ENCODE measurements around the gene TMEM17.
"Not testable (repeated sequence)": the region's sequence is repeated elsewhere in the genome, so short reads cannot be mapped to it uniquely, and the experiment has no call there.

The TMEM17 gene

DNA sequence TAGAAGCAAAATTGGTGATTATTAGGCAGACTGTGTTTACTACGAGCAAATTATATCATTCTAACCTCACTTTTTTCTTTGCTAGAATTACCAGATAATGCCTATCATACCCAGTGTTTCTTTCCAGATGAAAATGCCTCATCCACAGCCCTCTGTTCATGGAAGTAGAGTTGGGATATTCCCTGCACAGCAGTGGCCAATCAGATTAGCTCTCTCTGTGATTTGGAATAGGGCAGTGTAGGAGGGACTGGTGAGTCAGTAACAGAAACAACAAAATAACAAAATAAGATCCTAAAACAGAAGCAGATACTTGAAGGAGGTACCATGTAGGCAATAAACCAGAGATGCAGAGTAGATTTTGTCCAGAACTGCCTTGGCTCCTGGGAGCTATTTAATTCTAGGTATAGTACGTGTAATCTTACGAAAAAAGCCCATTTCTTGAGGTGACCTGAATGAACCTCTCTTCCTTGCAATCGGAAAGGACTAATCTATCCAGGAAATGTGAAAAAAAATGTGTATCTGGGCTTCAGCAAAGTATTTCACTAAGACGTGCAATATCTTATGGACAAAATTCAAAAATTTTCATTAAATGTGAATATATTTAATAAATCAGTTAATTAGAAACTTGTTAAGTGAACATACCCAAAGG lies 18.4 kb upstream of the TMEM17 start:
- Mint-ChIP-seq H3K4me1 (peaks cover 11% of the 10 kb centered on the region), H3K27ac (no peak overlapping the region), H3K4me3 (no peak overlapping the region), H3K9me3 (peaks cover 30% of the 10 kb centered on the region), H3K36me3 (ENCODE audit: low read depth) (no peaks in the 10 kb centered on the region), H3K27me3 (ENCODE audit: low read depth, poor library complexity) (no peaks in the 10 kb centered on the region)
- no peak for DNase-seq
- TF ChIP-seq, protein P1, sequence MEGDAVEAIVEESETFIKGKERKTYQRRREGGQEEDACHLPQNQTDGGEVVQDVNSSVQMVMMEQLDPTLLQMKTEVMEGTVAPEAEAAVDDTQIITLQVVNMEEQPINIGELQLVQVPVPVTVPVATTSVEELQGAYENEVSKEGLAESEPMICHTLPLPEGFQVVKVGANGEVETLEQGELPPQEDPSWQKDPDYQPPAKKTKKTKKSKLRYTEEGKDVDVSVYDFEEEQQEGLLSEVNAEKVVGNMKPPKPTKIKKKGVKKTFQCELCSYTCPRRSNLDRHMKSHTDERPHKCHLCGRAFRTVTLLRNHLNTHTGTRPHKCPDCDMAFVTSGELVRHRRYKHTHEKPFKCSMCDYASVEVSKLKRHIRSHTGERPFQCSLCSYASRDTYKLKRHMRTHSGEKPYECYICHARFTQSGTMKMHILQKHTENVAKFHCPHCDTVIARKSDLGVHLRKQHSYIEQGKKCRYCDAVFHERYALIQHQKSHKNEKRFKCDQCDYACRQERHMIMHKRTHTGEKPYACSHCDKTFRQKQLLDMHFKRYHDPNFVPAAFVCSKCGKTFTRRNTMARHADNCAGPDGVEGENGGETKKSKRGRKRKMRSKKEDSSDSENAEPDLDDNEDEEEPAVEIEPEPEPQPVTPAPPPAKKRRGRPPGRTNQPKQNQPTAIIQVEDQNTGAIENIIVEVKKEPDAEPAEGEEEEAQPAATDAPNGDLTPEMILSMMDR (IDR thresholded peaks at IDR 0.05) = no peak

DNA sequence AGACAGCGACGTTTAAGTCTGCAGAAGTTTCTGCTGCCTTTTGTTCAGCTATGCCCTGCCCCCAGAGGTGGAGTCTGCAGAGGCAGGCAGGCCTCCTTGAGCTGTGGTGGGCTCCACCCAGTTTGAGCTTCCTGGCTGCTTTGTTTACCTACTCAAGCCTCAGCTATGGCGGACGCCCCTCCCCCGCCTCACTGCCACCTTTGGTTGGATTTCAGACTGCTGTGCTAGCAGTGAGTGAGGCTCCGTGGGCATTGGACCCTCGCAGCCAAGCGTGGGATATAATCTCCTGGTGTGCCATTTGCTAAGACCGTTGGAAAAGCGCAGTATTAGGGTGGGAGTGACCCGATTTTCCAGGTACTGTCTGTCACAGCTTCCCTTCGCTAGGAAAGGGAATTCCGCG lies 15.1 kb upstream of the TMEM17 start:
- H3K27me3 Mint-ChIP-seq (ENCODE audit: low read depth, poor library complexity); H3K4me1 Mint-ChIP-seq; H3K4me3 Mint-ChIP-seq; H3K27ac Mint-ChIP-seq; DNase-seq; H3K36me3 Mint-ChIP-seq (ENCODE audit: low read depth): not testable (repeated sequence)
- H3K9me3 Mint-ChIP-seq = peaks cover 57% of the 10 kb centered on the region

DNA sequence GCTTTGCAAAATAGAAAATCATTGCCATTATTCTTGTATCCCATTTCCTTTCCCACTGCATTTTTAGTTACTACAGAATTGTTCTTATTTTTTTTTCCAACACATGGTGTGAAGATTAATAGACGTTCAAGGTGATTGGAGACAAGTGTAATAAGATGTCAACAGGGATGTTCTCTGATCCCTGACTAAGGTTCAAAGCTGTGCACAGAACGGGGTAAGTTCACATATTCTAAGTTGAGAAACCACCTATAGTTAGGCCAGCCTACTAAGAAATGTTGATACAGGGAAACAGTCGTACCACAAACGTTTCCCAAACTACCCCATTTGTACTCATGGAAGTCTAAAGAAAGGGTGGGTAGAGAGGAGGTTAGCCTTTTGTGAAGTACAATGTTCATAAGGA lies 6.4 kb upstream of the TMEM17 start:
- no peak overlapping the region for H3K4me3 Mint-ChIP-seq
- no peaks in the 10 kb centered on the region for H3K4me1 Mint-ChIP-seq
- TF ChIP-seq, protein P1 (IDR thresholded peaks at IDR 0.05) = no peak
- DNase-seq = no peak
- H3K9me3 Mint-ChIP-seq = peaks cover 14% of the 10 kb centered on the region
- H3K27ac Mint-ChIP-seq = no peak overlapping the region
- peaks cover 13% of the 10 kb centered on the region for H3K27me3 Mint-ChIP-seq (ENCODE audit: low read depth, poor library complexity)
- no peaks in the 10 kb centered on the region for H3K36me3 Mint-ChIP-seq (ENCODE audit: low read depth)

DNA sequence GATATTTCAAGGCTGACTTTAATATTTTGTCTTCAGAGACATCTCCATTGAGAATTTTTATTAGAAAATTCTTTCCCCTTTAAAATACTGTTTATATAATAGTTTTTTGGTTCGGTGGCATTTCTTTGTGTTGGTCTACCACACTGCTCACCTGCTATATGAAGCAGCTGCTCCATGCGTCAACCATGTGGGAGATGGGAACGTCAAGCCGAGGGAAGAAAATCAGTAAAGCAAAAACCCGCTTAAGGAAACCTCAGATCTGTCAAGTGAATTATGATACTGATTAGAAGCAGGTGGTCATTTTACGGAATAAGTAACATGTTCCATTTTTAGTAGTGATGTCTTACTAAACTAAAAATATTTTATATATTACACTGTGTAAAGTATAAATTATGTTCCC lies 5.6 kb upstream of the TMEM17 start:
- TF ChIP-seq, protein P1 (IDR thresholded peaks at IDR 0.05) = no peak
- Mint-ChIP-seq H3K36me3 (ENCODE audit: low read depth) (no peaks in the 10 kb centered on the region), H3K9me3 (peaks cover 7% of the 10 kb centered on the region), H3K4me3 (no peak overlapping the region), H3K27ac (no peak overlapping the region), H3K4me1 (peaks cover 6% of the 10 kb centered on the region), H3K27me3 (ENCODE audit: low read depth, poor library complexity) (peaks cover 13% of the 10 kb centered on the region)
- no peak for DNase-seq

DNA sequence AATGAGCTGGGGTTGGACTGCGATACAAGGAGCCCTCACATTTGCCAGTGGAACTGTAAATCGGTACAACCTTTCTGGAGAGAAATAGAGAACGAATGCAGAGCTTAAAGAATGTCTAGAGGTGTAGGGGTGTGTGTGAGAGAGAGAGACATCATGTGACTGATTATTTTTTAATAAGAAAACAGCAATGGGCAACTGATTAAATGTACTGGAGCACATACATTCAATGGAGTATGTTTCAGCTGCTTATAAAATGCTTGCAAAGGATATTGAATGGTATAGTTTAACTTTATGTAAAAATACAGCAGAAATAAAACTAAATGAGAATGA lies 391 bp upstream of the TMEM17 start:
- no peaks in the 10 kb centered on the region for H3K27me3 Mint-ChIP-seq (ENCODE audit: low read depth, poor library complexity)
- H3K4me1 Mint-ChIP-seq = peaks cover 17% of the 10 kb centered on the region
- no peaks in the 10 kb centered on the region for H3K36me3 Mint-ChIP-seq (ENCODE audit: low read depth)
- TF ChIP-seq, protein P1 (IDR thresholded peaks at IDR 0.05) = no peak
- peaks cover 4% of the 10 kb centered on the region for H3K9me3 Mint-ChIP-seq
- H3K4me3 Mint-ChIP-seq = peak overlapping the region; percentile 94
- H3K27ac Mint-ChIP-seq = peak overlapping the region; percentile 98
- no peak for DNase-seq

DNA sequence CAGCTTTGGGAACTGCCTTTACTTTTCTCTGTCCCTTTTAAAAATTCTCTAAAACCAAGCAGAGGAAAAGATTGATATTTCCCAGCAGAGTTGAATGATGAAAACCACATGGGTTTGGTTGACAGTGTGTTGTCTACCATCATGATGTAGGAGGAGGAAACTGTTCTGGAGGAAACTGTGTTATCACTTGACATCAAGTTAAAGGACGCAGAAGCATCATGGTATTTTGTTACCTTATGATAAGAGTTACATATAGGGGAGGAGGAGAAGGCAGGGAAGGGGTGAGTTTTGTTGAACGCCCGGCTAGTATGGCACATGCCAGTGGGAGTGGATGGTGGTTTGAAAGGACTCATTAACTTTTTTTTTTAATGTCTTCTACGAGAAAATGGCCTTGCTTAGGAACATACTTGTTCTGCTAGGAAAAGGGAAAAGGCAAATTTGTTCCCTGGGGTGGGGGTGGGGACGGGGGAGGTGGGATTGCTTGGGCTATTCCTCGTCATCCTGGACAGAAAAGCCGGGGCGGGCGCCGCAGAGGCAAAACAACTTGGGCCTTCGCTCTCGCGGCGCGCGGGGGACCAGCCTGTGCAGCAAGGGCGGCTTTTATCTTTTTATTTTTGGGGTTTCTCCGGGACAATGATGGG lies 766 bp downstream of the TMEM17 start:
- peaks cover 17% of the 10 kb centered on the region for H3K4me1 Mint-ChIP-seq
- TF ChIP-seq, protein P1 (IDR thresholded peaks at IDR 0.05) = no peak
- peak overlapping the region; percentile 91 for H3K27ac Mint-ChIP-seq
- H3K36me3 Mint-ChIP-seq (ENCODE audit: low read depth) = no peaks in the 10 kb centered on the region
- peak overlapping the region; percentile 94 for H3K4me3 Mint-ChIP-seq
- peaks cover 4% of the 10 kb centered on the region for H3K9me3 Mint-ChIP-seq
- peak; percentile 4 for DNase-seq
- H3K27me3 Mint-ChIP-seq (ENCODE audit: low read depth, poor library complexity) = no peaks in the 10 kb centered on the region
